Daoy (cell line): ENCODE results near the gene ADD2. TPM values are rescaled to one million over a fixed set of nuclear protein-coding genes. Genes with fewer than 3 reads are reported as not detected.
"Not testable (repeated sequence)": the region's sequence is repeated elsewhere in the genome, so short reads cannot be mapped to it uniquely, and the experiment has no call there.

ENCODE experiments used
- DNase-seq: peaks from one replicate; pipeline ENCODE4 v3.0.0-alpha.2; 2015; ENCODE audit warnings: low read depth
- total RNA-seq: library from RNA; depleted of rRNA; stranded (reverse); fragments of >200 nt; shearing (Covaris generic); gene quantifications from 2 replicates; pipeline ENCODE4 v1.2.3, GENCODE V29; 2014

The ADD2 gene
- total RNA-seq, 1 experiment from 2014 or later: 23.3 TPM

GRCh38 chr2:70641263-70641784 is 126.7 kb downstream of the ADD2 start:
- peak; percentile 69 for DNase-seq

DNA sequence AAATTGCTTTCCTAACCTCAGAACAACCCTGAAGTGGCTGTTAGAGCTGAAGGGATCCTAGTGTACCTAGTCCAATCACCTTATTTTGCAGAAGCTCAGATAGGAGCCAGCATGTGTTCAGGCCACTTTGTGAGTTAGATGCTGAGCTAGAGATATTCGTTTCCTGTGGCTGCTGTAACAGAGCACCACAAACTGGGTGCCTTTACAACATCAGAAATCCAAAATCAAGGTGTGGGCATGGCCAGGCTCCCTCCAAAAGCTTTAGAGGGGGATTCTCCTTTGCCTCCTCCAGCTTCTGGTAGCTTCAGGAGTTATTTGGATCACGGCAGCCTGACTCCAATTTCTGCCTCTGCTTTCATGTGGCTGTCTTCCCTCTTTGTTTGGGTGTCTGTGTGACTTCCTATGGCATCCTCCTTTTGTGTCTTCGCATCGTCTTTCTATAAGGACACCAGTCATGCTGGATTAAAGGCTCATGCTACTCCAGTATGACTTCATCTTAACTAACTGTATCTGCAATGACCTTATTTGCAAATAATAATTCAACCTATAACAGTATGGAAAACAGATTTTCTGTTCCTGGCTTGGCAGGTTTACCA is 128.1 kb downstream of the ADD2 start:
- DNase-seq: no peak

- DNase-seq: no peak
These were observed 129.4 kb downstream of the ADD2 start for GRCh38 chr2:70638561-70638960.

GRCh38 chr2:70633508-70633907 is 134.5 kb downstream of the ADD2 start:
- DNase-seq: no peak

- no peak for DNase-seq
These were observed 135.0 kb downstream of the ADD2 start for GRCh38 chr2:70632966-70633365.

- DNase-seq: no peak
These were observed 135.6 kb downstream of the ADD2 start for GRCh38 chr2:70632388-70632787.

DNA sequence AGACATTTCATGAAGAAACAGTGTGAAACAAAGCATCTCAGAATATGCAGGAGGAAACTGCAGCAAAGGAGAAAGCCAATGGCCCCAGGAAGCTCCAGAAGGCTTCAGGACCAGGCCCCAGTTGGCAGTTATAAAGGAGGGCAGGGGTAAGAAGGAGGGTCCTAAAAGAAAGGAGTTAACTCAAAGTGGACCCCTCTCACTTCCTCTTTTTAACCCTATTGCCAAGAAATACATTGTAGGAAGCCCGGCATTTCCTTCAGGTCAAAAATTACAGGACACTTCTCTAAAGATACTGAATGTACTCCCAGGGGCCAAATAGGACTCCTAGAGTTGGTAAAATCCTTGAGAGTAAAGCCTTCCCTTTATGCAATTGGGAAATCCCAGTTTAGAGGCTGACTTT is 137.2 kb downstream of the ADD2 start:
- DNase-seq: no peak

- DNase-seq: no peak
These were observed 140.6 kb downstream of the ADD2 start for GRCh38 chr2:70627211-70627898.

DNA sequence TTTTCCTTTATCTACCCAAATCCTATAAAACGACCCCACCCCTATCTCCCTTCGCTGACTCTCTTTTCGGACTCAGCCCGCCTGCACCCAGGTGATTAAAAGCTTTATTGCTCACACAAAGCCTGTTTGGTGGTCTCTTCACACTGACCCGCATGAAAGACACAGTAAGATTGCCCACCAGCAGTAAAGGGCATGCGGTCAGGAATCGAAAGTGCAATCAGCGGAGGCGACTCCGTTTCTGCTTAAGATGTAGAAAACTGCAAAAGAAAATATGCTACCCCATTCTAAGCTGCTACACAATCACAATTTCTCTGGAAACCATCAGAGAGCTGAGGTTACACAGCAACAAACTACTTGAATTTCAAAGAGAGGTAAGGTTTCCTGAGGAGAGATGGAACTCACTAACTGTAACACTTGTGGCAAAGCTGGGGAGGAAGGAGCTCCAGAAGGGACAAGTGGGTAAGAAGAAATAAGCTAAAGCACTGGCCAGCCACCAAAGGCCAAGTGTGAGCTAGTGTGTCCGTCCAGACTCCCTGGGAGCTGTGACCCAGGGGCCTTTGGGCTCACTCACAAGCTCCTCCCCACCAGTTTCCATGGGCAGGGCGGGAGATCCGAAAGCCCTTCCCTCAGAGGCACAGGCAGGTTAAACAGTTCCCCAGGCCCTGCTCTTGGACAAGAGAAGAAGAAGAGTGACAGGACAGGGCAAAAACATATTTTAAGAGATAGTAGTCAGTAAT is 141.6 kb downstream of the ADD2 start:
- no peak for DNase-seq

DNA sequence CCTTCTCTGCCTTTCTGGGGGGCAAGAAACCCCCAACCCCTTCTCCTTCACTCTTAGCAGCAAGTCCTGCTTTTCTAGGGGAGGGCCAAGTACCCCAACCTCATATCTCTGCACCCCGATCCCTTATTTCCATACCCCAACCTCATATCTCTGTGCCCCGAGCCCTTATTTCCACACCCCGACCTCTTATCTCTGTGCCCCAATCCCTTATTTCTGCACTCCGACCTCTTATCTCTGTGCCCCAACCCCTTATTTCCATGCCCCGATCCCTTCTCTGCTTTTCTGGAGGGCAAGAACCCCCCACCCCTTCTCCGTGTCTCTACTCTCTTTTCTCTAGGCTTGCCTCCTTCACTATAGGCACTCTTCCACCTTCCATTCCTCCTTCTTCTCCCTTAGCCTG is 146.5 kb downstream of the ADD2 start:
- not testable (repeated sequence) for DNase-seq

DNA sequence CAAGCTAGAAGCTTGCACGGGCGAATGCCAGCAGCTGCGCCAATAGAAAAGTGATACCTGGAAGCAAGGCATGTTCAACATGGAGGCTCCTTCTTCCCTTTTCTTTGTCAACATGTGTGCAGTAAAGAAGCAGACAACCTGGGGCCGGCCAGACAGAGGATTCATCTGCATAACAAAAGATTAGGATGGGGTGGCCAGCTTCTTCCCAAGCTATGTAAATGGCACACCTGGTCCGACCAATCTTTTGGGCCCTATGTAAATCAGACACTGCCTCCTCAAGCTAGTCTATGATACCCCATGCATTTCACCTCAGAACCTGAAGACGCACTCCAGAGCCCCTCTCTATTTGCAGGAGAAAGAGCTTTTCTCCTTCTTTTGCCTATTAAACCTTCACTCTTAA is 148.0 kb downstream of the ADD2 start:
- DNase-seq: no peak

DNA sequence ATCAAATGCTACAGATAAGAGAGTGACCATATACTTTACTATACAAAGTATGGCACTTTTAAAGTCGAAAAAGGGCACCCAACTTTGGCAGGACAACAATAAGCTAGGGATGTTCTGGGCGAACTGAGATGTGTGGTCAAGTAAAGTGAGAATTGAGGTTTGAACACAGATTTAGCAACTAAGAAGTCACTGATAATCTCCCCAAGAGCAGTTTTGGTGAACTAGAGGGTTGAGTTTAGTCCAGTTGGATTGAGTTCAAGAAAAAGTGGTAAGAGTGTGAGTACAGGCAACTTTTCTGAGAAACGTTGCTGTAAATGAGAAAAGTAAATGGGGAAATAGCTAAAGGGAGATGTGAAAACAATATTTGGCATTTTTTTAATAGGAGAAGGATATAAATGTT is 148.8 kb downstream of the ADD2 start:
- DNase-seq: no peak

DNA sequence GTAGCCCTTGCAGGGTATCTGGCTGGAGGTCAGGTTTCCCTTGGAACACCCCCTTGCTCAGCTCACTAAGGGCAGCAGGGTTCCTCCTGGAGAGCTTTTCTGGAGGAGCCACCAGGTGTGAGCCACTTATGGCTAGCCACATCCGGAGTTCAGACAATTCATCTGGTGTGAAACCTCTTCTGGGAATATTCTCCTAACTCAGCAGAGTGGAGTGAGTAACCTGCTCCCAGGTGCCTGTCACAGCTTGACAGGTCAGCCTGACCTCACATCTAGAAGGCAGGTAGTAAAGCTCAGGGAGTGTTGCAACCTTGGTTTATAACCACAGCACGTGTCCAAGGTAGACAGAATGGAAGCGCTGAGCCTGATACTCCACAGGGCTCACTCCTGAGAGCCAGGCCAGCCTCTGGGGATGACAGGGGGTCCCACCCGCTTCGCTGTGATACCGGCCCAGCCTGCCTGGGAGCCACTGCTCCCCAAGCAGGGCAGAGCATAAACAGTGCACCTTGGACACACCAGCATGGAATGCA is 151.8 kb downstream of the ADD2 start:
- DNase-seq: no peak

GRCh38 chr2:70615222-70615621 is 152.8 kb downstream of the ADD2 start:
- DNase-seq: no peak

DNA sequence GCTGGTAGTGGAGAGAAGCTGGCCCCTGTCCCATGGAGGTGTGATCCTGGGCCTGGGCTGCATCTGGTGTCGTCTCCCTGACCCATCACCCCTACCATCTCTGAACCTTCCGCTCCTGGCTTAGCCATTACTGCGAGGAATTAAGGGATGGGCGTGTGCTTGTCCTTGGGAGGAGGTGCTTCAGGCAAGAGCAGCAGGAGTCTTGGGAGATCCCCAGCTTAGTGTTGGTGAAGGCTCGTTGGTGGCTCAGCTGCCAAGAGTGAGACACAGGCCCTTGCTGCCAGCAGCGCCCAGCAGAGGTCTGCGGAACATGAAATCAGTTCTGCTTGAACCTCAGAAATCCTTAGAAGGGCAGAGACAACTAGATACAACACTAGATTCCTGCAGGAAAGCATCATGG is 154.5 kb downstream of the ADD2 start:
- no peak for DNase-seq

DNA sequence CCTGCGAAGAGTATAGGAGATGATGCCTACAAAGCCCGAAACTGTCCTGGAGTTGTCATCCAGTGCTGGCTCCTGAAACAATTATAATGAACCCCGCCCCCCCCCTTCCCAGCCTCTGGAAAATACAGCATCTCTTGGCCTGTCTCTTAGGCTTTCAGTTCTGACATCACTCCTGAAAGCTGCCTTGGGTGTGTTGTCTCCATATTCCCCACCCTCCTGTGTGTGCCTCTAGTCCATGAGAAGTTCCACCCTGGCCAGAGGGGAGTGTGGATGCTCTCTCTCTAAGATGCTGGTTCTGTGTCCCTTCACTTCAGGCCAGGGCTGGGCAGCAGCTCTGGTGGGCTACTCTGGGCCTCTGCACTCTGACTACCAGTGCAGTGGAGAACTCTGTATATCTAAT is 155.4 kb downstream of the ADD2 start:
- DNase-seq: no peak

- DNase-seq: no peak
These were observed 159.6 kb downstream of the ADD2 start for GRCh38 chr2:70608373-70608772.

DNA sequence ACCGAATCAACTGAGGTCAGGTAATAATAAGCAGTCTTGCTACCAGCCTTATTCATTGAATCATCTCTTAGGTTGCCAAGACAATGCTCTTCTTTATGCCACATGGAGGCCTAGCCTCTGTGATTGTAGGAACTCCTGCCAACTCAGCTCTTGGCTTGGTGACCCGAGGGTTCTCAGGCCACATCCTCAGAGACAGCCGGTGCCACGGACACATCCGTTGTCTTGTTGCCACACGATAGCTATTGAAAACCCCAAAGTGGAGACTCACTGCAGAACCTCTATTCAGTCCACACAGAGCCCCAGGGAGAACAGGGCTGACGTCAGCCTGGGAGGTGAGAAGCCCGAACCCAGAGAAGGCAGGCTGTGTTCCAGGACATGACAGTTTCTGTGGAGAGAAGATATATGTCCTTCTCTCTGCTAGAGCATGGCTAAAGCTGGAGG is 160.9 kb downstream of the ADD2 start:
- peak; percentile 42 for DNase-seq
